Stimulated activated CD4-positive, alpha-beta T cell treated with anti-CD3 and anti-CD28 coated beads, Interleukin-2, amount 100 ng/mL, for 24 hours (primary cell): ENCODE results near the gene INHBE.
"Not testable (repeated sequence)": the region's sequence is repeated elsewhere in the genome, so short reads cannot be mapped to it uniquely, and the experiment has no call there.

Experiments
- DNase-seq, 2 donors: peaks; one replicate each; pipeline ENCODE4 v3.0.0-alpha.2; 2020

The INHBE gene

DNA sequence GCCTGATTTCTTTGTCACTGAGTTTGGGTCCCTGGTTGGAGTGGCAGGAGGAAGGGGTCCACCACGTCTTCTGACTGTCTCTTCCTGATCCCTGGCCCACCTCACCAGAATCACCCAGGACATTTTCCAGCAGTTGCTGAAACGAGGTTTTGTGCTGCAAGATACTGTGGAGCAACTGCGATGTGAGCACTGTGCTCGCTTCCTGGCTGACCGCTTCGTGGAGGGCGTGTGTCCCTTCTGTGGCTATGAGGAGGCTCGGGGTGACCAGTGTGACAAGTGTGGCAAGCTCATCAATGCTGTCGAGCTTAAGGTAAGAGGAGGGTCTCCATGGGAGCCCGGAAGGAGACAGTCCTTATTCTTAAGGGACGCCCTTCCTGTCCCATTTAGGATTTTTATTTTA is 45.1 kb downstream of the INHBE start:
- DNase-seq, result no peak

GRCh38 chr12:57502311-57502969 is 47.3 kb downstream of the INHBE start:
- not testable (repeated sequence) for DNase-seq

DNA sequence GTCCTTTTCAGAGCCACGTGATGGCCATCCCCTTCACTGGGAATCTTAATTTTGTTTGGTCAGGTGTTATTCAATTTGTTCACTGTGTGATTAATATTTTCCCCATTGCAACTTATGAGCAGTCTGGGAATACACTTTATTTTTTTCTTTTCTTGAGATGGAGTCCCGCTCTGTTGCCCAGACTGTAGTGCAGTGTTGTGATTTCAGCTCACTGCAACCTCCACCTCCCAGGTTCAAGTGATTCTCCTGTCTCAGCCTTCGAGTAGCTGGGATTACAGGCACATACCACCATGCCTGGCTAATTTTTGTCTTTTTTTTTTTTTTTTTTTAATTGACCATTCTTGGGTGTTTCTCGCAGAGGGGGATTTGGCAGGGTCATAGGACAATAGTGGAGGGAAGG is 51.4 kb downstream of the INHBE start:
- DNase-seq, result not testable (repeated sequence)
